Measurements from ENCODE around the gene VDAC1.
"Not testable (repeated sequence)": the region's sequence is repeated elsewhere in the genome, so short reads cannot be mapped to it uniquely, and the experiment has no call there.

The VDAC1 gene

GRCh38 chr5:133967124-133967523 is 37.7 kb downstream of the VDAC1 start:
- DNase-seq (ENCODE audit: low read depth): no peak

- no peak for DNase-seq (ENCODE audit: low read depth)
These were observed 38.7 kb downstream of the VDAC1 start for GRCh38 chr5:133966090-133966489.

GRCh38 chr5:133963493-133964128 is 41.2 kb downstream of the VDAC1 start:
- no peak for DNase-seq (ENCODE audit: low read depth)

GRCh38 chr5:133962801-133963476 is 41.8 kb downstream of the VDAC1 start:
- DNase-seq (ENCODE audit: low read depth): no peak

DNA sequence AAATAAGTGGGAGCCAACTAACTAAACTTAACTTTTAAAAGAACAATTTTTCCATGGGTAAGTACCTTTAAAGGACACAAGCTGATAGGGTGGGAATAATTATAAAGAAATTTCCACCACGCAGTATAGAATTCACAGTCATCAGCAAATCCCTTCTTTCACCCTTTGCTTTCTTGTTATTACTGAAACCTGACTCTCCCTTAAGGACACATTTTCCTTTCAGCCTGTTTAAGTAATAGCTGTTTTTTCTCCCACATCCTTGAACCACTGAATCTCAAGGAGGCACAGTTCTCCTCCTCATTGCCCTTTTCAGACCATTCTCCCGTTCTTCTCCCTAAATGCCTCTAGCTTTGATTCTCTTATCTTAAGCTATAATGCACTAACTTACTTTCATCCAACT is 42.6 kb downstream of the VDAC1 start:
- DNase-seq (ENCODE audit: low read depth): no peak

GRCh38 chr5:133959643-133960042 is 45.1 kb downstream of the VDAC1 start:
- DNase-seq (ENCODE audit: low read depth): no peak

GRCh38 chr5:133957591-133957990 is 47.2 kb downstream of the VDAC1 start:
- DNase-seq (ENCODE audit: low read depth): no peak

GRCh38 chr5:133957080-133957479 is 47.7 kb downstream of the VDAC1 start:
- DNase-seq (ENCODE audit: low read depth): no peak

GRCh38 chr5:133956196-133956595 is 48.6 kb downstream of the VDAC1 start:
- DNase-seq (ENCODE audit: low read depth): not testable (repeated sequence)

GRCh38 chr5:133953568-133954145 is 51.1 kb downstream of the VDAC1 start:
- DNase-seq (ENCODE audit: low read depth): no peak

DNA sequence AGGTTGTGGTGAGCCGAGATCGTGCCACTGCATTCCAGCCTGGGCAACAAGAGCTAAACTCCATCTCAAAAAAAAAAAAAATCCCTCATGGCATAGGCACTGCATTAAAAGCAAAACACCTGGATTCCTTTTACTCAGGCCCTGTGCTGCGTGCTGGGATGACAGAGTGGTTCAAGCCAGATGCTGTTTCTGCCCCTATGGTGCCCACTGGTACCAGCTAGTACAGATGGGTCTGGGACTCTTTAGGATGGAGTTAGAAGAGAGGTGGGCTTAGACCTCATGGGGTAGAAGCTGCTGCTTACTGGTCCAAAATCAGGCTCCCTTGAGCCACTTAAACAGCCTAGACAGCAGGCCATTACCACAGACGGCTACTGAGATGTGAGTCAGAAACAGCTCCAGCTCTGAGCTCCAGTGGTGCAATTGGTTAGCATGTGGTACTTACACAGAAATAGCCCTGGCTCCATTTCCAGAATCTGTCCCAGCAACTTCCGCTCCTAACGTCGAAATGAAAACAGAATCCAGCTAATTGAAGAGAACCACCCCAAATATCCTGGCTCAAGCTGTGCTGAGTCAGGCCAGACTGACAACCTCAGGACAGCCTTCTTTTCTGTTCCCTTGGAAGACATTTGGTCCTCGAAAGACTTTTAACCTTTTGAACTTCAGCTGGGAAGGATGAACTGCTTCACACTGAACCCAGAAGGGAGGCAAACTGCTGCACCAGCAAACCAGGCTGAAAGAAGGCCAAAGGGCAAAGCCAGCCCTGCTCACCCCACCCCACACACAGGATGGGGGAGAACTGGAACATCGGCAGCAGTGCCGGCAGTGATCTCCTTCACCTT is 51.8 kb downstream of the VDAC1 start:
- DNase-seq (ENCODE audit: low read depth): no peak

GRCh38 chr5:133950821-133951612 is 53.8 kb downstream of the VDAC1 start:
- no peak for DNase-seq (ENCODE audit: low read depth)

DNA sequence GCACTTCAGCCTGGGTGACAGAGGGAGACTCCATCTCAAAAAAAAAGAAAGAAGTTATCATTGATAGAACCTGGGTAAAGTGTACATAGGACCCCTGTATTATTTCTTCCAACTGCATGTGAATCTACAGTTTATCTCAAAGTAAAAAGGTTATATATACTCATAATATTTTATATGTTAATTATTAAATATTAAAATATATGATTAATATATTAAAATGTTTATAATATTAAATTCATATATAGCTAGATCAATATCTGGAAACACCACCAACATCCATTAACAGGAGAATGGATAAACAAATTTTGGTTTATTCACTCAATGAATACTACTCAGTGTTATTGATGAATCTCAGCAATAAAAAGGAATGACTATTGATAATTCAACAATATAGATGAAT is 56.1 kb downstream of the VDAC1 start:
- no peak for DNase-seq (ENCODE audit: low read depth)

GRCh38 chr5:133947431-133947841 is 57.3 kb downstream of the VDAC1 start:
- DNase-seq (ENCODE audit: low read depth): no peak

DNA sequence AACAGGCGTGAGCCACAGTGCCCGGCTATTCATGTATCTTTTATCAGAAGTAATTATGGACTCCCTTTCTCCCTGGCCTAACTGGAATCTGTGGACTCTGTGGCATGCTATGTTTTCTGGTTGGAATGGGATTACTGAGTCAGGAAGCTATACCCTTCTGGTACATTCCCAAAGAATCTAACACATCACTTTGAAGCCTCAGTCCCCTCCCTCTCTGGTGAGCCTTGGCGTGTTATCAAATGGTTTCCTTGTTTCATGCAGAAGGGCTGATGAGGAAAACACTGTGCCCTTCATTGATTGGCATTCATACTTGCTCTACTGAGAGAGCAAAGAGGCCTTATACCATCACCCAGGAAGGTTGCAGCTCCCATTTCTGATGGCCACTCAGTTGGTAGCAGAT is 59.2 kb downstream of the VDAC1 start:
- DNase-seq (ENCODE audit: low read depth): no peak

- no peak for DNase-seq (ENCODE audit: low read depth)
These were observed 60.3 kb downstream of the VDAC1 start for GRCh38 chr5:133944263-133945185.

DNA sequence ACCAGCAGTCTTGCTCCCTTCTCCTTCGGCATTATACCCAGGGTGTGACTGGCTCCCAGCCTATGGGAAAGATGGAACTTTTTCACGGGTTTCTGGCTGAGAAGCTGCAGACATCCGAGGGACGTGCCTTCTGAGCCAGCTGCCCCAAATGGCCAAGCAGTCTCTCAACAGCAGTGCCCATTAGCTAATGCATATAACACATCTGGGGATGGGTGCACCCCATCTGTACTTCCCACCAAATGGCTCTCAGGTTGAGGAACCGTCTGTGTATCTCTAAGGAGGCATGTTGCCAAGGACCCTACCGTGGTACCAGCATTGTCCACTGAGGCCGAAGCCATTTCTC is 61.3 kb downstream of the VDAC1 start:
- DNase-seq (ENCODE audit: low read depth): no peak

GRCh38 chr5:133942614-133943474 is 61.9 kb downstream of the VDAC1 start:
- DNase-seq (ENCODE audit: low read depth): no peak

DNA sequence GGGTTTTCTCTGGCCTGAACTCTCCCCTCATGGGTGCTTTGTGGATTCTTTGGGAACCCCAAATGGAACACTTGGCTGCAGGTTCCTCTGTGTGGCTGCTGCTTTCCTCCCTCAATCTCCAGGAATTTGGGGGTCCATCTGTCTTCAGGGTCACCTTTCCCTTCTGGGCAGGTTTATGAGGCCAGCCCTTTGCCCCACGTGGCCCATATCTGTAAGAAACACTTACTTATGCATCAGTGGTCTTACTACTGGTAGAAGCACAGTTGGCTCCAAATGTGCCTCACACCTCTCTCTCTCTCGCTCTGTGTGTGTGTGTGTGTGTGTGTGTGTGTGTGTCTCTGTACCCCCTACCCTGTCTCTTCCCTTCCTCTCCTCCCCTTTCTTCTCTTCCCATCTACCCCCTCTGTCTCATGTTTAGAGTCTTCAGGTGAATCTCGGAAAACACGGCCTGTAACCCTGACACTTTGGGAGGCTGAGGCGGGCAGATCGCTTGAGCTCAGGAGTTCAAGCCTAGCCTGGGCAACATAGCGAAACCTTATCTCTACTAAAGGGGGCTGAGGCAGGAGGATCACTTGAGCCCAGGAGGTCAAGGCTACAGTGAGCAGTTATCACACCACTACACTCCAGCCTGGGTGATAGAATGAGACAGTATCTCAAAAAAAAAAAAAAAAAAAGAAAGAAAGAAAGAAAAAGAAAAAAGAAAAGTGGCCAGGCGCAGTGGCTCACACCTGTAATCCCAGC is 63.1 kb downstream of the VDAC1 start:
- no peak for DNase-seq (ENCODE audit: low read depth)

All from T-helper 22 cell (primary cell).